Adipocyte (in vitro differentiated cells): Measurements from ENCODE around the gene CIAO3.

Source experiments
- DNase-seq: peaks from one replicate; pipeline ENCODE4 v3.0.0-alpha.2; 2015; ENCODE audit warnings: low read depth
- H3K27me3 ChIP-seq: replicated peaks from 2 replicates; pipeline ENCODE4 v1.7.0; 2013; ENCODE audit warnings: mild to moderate bottlenecking, low read length, moderate library complexity; ENCODE audit not compliant: control insufficient read depth, insufficient read depth
- H3K36me3 ChIP-seq: 2 replicates; pipeline ENCODE4 v1.7.0; 2013; ENCODE audit warnings: low read length, mild to moderate bottlenecking, moderate library complexity; ENCODE audit not compliant: control insufficient read depth, insufficient read depth, severe bottlenecking
- H3K4me1 ChIP-seq: 2 replicates; pipeline ENCODE4 v1.7.0; 2013; ENCODE audit warnings: mild to moderate bottlenecking, low read length, moderate library complexity; ENCODE audit not compliant: control insufficient read depth, insufficient read depth
- H3K4me3 ChIP-seq: 2 replicates; pipeline ENCODE4 v1.7.0; 2013; ENCODE audit warnings: mild to moderate bottlenecking, low read length, moderate library complexity
- H3K9ac ChIP-seq: 2 replicates; pipeline ENCODE4 v1.7.0; 2013; ENCODE audit warnings: mild to moderate bottlenecking, low read length, moderate library complexity
- H3K9me3 ChIP-seq: 2 replicates; pipeline ENCODE4 v1.7.0; 2013; ENCODE audit warnings: mild to moderate bottlenecking, low read length, moderate library complexity; ENCODE audit not compliant: control insufficient read depth

The CIAO3 gene

DNA sequence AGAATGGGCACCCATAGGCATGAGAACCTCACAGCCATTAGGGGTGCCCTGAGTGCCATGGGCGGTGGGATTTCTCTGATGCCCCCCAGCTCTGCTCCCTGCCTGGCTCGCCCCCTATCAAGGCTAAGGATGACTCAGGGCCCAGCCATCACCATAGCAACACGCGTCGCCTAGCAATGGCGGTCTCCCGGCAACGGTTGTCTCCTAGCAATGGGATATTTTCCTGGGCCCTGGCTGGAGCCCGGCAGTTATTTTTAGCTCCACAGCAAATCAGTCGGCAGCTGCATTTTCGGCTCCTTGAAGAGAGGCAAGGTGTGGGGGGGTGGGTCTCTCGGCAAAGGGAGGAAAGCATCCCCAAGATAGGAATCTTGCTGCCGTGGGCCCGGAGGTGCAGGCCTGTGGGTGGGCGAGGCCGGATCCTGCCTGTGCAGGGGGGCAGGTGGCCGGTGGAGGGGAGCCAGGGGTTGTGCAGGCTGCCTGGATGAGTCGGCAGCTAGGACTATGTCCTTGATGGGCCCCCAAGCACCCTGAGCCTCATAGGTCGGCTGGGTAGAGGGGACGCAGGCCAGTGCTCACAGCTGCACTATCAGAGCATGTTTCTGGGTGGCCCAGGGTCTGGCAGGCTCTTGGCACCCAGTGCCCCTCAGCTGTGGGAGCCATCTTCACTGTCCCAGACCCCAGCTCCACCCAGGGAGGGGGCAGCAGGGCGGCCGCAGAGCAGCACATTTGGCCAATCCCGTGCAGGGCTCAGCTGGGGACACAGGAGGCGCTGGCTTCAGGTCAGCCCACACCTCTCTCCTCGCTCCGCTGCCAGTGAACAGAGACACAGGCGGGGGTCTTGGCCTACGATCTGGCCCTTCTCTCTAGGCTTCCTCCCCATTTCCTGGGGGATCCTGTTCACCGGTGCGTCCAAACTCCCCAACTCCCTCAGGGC, 31.0 kb downstream of the CIAO3 start:
- no peaks in the 10 kb centered on the region for H3K36me3 ChIP-seq
- peaks cover 45% of the 10 kb centered on the region for H3K27me3 ChIP-seq
- no peak overlapping the region for H3K9ac ChIP-seq
- no peaks in the 10 kb centered on the region for H3K9me3 ChIP-seq
- peak; percentile 52 for DNase-seq
- peaks cover 20% of the 10 kb centered on the region for H3K4me1 ChIP-seq
- H3K4me3 ChIP-seq: no peak overlapping the region

GRCh38 chr16:708959-709358, 31.8 kb downstream of the CIAO3 start:
- Histone ChIP-seq H3K4me1 (peaks cover 15% of the 10 kb centered on the region), H3K27me3 (peaks cover 51% of the 10 kb centered on the region), H3K4me3 (no peak overlapping the region), H3K9ac (no peak overlapping the region), H3K36me3 (no peaks in the 10 kb centered on the region), H3K9me3 (no peaks in the 10 kb centered on the region)
- no peak for DNase-seq

DNA sequence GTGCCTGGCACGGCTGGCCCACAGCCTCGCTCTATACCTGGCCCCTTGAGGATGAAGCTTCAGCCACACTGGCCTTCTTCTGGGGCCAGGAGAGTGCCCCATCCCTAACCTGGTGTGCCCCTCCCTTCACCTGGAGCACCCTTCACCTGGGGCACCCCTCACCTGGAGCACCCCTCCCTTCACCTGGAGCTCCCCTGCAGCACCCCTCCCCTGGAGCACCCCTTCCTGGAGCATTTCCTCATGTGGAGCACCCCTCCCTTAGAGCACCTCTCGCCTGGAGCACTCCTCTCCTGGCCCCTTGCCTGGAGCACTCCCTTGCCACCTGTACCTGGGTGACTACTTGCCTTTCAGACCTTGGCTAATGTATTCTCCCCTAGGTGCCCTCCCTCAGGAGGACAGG, 32.8 kb downstream of the CIAO3 start:
- Histone ChIP-seq H3K27me3 (peaks cover 60% of the 10 kb centered on the region), H3K4me1 (peaks cover 15% of the 10 kb centered on the region), H3K9me3 (no peaks in the 10 kb centered on the region), H3K36me3 (no peaks in the 10 kb centered on the region), H3K4me3 (no peak overlapping the region), H3K9ac (no peak overlapping the region)
- no peak for DNase-seq

- peaks cover 69% of the 10 kb centered on the region for H3K27me3 ChIP-seq
- DNase-seq: no peak
Observed at GRCh38 chr16:707062-707538, 33.7 kb downstream of the CIAO3 start.

GRCh38 chr16:706189-707061, 34.4 kb downstream of the CIAO3 start:
- Histone ChIP-seq H3K36me3 (no peaks in the 10 kb centered on the region), H3K4me3 (no peak overlapping the region), H3K9me3 (no peaks in the 10 kb centered on the region), H3K27me3 (peaks cover 74% of the 10 kb centered on the region), H3K9ac (no peak overlapping the region), H3K4me1 (peaks cover 7% of the 10 kb centered on the region)
- no peak for DNase-seq

More at GRCh38 chr16:707062-707538, 33.7 kb downstream of the CIAO3 start:
- H3K9ac ChIP-seq: no peak overlapping the region
- peaks cover 9% of the 10 kb centered on the region for H3K4me1 ChIP-seq
- H3K4me3 ChIP-seq: no peak overlapping the region
- H3K9me3 ChIP-seq: no peaks in the 10 kb centered on the region
- no peaks in the 10 kb centered on the region for H3K36me3 ChIP-seq

DNA sequence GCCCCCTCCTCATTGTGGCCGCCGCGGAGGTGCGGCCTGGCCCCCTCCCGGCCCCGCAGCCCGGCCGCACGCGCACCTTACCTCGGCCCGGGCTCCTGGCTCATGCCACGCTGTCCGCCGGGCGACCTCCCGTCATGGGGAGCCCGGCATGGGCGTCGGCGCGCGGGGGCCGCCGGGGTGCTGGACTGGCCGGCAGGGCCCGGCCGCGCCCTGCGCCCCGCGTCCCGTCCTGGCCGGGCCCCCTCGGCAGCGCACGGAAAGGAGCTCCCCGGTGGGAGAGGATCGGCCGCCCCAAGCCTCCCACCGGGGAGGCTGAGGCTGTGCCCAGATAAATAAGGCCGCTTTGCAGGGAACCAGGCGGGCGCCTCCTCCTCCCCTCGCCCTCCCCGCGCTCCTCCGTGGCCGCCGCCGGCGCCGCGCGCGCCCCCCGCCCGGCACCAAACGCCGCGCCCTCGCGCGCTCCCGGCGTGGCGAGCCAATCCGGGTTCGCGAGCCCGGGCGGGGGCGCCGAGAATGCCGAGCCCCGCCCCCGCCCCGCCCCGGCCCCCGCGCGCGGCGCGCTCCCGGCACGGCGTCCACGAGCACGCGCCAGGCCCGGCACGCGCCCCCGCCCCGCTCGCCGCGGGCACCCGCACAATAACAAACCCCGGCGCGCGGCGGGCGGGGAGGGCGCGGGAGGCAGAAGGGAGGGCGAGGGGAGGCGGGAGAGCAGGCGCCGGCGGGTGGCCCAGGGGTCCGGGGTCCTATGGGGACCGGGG, 35.2 kb downstream of the CIAO3 start, which contains the start of gene FBXL16:
Gene FBXL16, minus strand, starts transcription at position 371 of the 758 bp plus-strand sequence. CDS start 8,396 bp downstream, outside the sequence.
- peaks cover 7% of the 10 kb centered on the region for H3K4me1 ChIP-seq
- no peak within 1 kb of the TSS for H3K9ac ChIP-seq
- no peak within 1 kb of the TSS for H3K4me3 ChIP-seq
- no peaks in the 10 kb centered on the region for H3K9me3 ChIP-seq
- peaks cover 75% of the 10 kb centered on the region for H3K27me3 ChIP-seq
- peak; percentile 58 for DNase-seq
- no peaks in the 10 kb centered on the region for H3K36me3 ChIP-seq

- Histone ChIP-seq H3K9ac (no peak overlapping the region), H3K27me3 (peaks cover 73% of the 10 kb centered on the region), H3K9me3 (no peaks in the 10 kb centered on the region), H3K36me3 (no peaks in the 10 kb centered on the region), H3K4me1 (peaks cover 2% of the 10 kb centered on the region), H3K4me3 (no peak overlapping the region)
- no peak for DNase-seq
Observed at GRCh38 chr16:704552-705380, 36.0 kb downstream of the CIAO3 start.

- H3K36me3 ChIP-seq: no peaks in the 10 kb centered on the region
- no peak for DNase-seq
- H3K27me3 ChIP-seq: peaks cover 67% of the 10 kb centered on the region
- no peak overlapping the region for H3K9ac ChIP-seq
- H3K4me3 ChIP-seq: no peak overlapping the region
- H3K9me3 ChIP-seq: no peaks in the 10 kb centered on the region
- H3K4me1 ChIP-seq: no peaks in the 10 kb centered on the region
Observed at GRCh38 chr16:704047-704446, 36.8 kb downstream of the CIAO3 start.

DNA sequence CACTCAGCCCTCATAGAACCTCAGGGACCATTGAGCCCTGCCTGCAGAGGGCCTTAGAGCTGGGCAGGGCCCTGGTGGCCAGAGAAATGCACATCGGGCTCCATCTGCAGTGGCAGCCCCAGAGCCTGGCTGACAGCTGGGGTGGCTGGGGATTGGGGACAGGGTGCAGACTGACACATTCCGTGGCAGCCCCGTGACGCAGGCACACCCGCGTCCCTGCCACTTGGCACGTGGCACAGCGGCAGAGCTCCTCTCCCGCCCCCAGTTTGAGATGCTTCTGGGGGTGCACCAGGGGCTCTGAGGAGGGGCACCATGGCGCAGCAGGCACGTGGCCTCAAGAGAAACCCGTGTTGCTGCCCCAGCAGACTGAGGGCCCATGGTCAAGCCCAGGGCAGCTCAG, 37.4 kb downstream of the CIAO3 start:
- no peaks in the 10 kb centered on the region for H3K4me1 ChIP-seq
- no peak for DNase-seq
- H3K27me3 ChIP-seq: peaks cover 62% of the 10 kb centered on the region
- no peaks in the 10 kb centered on the region for H3K36me3 ChIP-seq
- no peak overlapping the region for H3K4me3 ChIP-seq
- no peaks in the 10 kb centered on the region for H3K9me3 ChIP-seq
- no peak overlapping the region for H3K9ac ChIP-seq

DNA sequence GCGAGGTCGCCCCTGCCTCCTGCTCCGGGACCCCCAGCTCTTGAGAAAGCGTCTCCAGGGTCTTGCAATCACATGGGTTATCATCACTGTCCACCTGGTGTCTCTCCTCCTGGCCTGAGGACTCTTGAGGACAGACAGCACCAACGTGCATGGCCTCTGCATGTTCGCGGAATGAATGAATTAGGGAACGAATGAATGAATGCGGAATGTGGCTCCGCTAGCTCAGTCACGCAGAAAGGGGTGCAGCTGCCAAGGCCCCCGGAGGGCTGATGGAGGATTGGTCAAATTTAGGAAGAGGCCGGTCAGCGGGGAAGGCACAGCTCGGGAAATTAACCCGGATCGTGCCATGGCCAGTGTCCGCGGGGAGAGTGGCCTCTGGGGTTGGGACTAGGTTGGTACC, 38.5 kb downstream of the CIAO3 start:
- Histone ChIP-seq H3K36me3 (no peaks in the 10 kb centered on the region), H3K9ac (no peak overlapping the region), H3K27me3 (peaks cover 52% of the 10 kb centered on the region), H3K4me3 (no peak overlapping the region), H3K4me1 (no peaks in the 10 kb centered on the region), H3K9me3 (no peaks in the 10 kb centered on the region)
- no peak for DNase-seq
